Measurements from ENCODE around the gene SMLR1. TPM values are rescaled to one million over a fixed set of nuclear protein-coding genes. Genes with fewer than 3 reads are reported as not detected.

SMLR1 gene
- total and polyA plus RNA-seq, 2 experiments from 2014 or later: not detected

DNA sequence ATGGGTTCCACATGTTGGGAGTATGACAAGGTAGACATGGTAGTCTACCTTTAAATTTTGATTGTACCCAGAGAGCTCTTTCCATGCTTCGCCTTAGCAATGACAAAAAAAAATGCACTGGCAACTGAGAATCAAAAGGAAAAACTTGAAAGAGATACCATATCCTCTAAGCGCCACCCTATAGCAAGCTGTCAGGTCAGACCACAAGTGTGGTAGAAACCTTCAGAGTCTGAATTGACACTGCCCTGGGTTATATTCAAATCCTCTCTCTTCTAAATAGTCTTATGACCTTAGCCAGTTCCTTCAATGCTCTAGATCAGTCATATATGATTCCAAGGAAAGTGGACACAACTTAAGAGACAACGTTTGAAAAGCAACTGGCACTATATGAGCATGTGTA is 45.6 kb upstream of the SMLR1 start:
- Histone ChIP-seq H3K9ac (no peak overlapping the region), H3K4me1 (ENCODE audit: insufficient read depth) (peaks cover 22% of the 10 kb centered on the region), H3K79me2 (ENCODE audit: insufficient read depth) (no peaks in the 10 kb centered on the region), H3K9me3 (ENCODE audit: low read depth) (no peaks in the 10 kb centered on the region), H3K9me2 (ENCODE audit: insufficient read depth) (no peaks in the 10 kb centered on the region), H3K27me3 (replicated peaks; ENCODE audit: insufficient read depth) (no peaks in the 10 kb centered on the region), H3K36me3 (ENCODE audit: low read depth) (no peaks in the 10 kb centered on the region), H3K27ac (no peak overlapping the region), H3F3A (ENCODE audit: insufficient read depth) (peaks cover 20% of the 10 kb centered on the region), H2AFZ (no peak overlapping the region), H3K4me3 (no peak overlapping the region), H4K20me1 (ENCODE audit: insufficient read depth) (no peaks in the 10 kb centered on the region), H3K4me2 (ENCODE audit: unreplicated experiment) (no peak overlapping the region)
- in situ Hi-C loops (cut with MboI): no loop called here
- TF ChIP-seq EZH2phosphoT487 (IDR thresholded peaks at IDR 0.05; ENCODE audit: insufficient read depth, low read depth) (no peak), EZH2 (IDR thresholded peaks at IDR 0.05; ENCODE audit: insufficient read depth, poor library complexity, severe bottlenecking) (no peak)
- DNase-seq: no peak
- WGBS, 2 experiments (ENCODE audit: low coverage in 1 of 2, low lambda C conversion rate in 2 of 2, missing lambda C conversion rate in 2 of 2): 68 to 74% methylated on average over 3 of the region's 3 CpGs

DNA sequence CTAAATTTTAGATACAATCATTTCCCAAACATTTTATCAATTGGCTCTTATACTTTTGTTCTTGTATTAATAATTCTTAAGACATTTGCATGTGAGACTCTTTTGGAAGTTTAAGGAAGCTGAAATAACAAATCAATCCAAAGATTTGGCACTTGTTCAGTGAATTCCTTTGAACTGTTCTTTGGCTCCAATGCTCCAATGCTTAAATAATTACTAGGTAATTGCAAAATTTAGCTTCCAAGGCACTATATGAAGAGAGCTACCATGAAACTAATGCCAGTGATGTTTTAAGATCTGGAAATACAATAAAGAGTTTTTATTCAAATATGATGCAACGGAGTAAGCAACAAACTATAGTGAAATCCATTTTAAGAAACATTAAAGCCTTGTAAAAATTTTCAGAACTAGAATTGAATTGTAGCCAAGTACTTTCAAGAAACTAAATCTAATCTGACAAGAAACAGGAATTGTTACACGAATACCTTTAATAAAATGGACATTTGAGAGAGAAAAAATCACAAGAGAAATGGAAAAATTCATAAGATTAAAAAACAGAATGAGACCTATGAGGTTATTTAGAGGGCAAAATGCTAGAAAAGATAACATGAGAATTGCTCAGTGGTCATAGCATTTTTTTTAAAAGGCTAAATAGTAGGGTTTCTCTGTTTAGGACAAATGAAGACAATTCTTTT is 43.6 kb upstream of the SMLR1 start:
- no peaks in the 10 kb centered on the region for H3K79me2 ChIP-seq (ENCODE audit: insufficient read depth)
- H3K9me2 ChIP-seq (ENCODE audit: insufficient read depth): no peaks in the 10 kb centered on the region
- no peak overlapping the region for H3K4me3 ChIP-seq
- H3K27me3 ChIP-seq (replicated peaks; ENCODE audit: insufficient read depth): no peaks in the 10 kb centered on the region
- no peak overlapping the region for H3K4me2 ChIP-seq (ENCODE audit: unreplicated experiment)
- H3K4me1 ChIP-seq (ENCODE audit: insufficient read depth): peaks cover 21% of the 10 kb centered on the region
- no peaks in the 10 kb centered on the region for H4K20me1 ChIP-seq (ENCODE audit: insufficient read depth)
- DNase-seq: no peak
- no peaks in the 10 kb centered on the region for H3K9me3 ChIP-seq (ENCODE audit: low read depth)
- H3K36me3 ChIP-seq (ENCODE audit: low read depth): no peaks in the 10 kb centered on the region
- 31 to 33% methylated on average over 2 of the region's 2 CpGs for WGBS, 2 experiments (ENCODE audit: low coverage in 1 of 2, low lambda C conversion rate in 2 of 2, missing lambda C conversion rate in 2 of 2)
- H3F3A ChIP-seq (ENCODE audit: insufficient read depth): peaks cover 20% of the 10 kb centered on the region
- no peak overlapping the region for H3K27ac ChIP-seq
- H2AFZ ChIP-seq: no peak overlapping the region
- TF ChIP-seq EZH2 (IDR thresholded peaks at IDR 0.05; ENCODE audit: insufficient read depth, poor library complexity, severe bottlenecking): no peak
- TF ChIP-seq EZH2phosphoT487 (IDR thresholded peaks at IDR 0.05; ENCODE audit: insufficient read depth, low read depth): no peak
- in situ Hi-C loops (cut with MboI): no loop called here
- no peak overlapping the region for H3K9ac ChIP-seq

DNA sequence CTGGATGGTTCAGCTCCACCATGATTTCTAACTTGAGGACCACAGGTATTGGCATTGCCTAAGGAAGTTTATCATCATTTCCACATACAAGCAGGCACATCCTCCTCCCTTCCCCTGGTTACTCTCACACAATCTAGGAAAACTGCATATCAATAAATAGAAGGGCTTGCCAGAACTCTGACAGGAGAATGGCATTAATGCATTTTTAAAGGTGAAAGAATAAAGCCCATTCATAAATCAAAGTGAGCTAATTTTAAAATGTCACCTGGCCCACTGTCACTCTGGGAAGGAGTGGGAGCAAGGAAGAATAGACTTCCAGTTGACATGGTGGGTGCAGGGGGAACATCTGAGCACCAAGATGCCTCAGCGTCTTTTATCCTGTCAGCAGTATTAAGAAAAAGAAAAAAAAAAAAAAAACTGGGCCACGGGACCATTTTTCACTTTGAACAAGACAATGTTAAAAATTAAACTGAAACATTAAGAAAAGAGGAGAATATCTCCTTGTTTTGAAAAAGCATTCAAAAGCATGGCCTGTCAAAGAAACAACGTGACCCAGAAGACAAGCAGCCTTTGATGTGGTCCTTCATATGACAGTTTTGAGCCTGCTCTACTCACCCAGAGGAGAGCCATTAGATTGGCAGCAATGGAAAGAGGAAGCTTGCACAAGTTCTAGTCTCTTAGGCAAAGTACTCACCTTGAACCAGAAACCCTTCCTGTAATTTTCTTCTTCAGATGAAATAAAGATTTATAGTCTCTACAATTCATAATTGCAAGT is 39.3 kb upstream of the SMLR1 start:
- DNase-seq: no peak
- in situ Hi-C loops (cut with MboI): no loop called here
- peaks cover 1% of the 10 kb centered on the region; the same call in 1 of the 2 replicates for H3K27me3 ChIP-seq (replicated peaks; ENCODE audit: insufficient read depth)
- no peaks in the 10 kb centered on the region for H4K20me1 ChIP-seq (ENCODE audit: insufficient read depth)
- no peak overlapping the region for H3K27ac ChIP-seq
- no peak for TF ChIP-seq EZH2phosphoT487 (IDR thresholded peaks at IDR 0.05; ENCODE audit: insufficient read depth, low read depth)
- TF ChIP-seq EZH2 (IDR thresholded peaks at IDR 0.05; ENCODE audit: insufficient read depth, poor library complexity, severe bottlenecking): no peak
- no peak overlapping the region for H2AFZ ChIP-seq
- H3K79me2 ChIP-seq (ENCODE audit: insufficient read depth): no peaks in the 10 kb centered on the region
- H3F3A ChIP-seq (ENCODE audit: insufficient read depth): no peaks in the 10 kb centered on the region
- no peaks in the 10 kb centered on the region for H3K36me3 ChIP-seq (ENCODE audit: low read depth)
- 76 to 78% methylated on average over 3 of the region's 3 CpGs for WGBS, 2 experiments (ENCODE audit: low coverage in 1 of 2, low lambda C conversion rate in 2 of 2, missing lambda C conversion rate in 2 of 2)
- no peaks in the 10 kb centered on the region for H3K9me3 ChIP-seq (ENCODE audit: low read depth)
- H3K4me1 ChIP-seq (ENCODE audit: insufficient read depth): 0 out of 2 replicates have a peak, but pooled peaks cover 8% of the 10 kb centered on the region
- H3K4me3 ChIP-seq: no peak overlapping the region
- H3K9me2 ChIP-seq (ENCODE audit: insufficient read depth): no peaks in the 10 kb centered on the region
- no peak overlapping the region for H3K9ac ChIP-seq
- H3K4me2 ChIP-seq (ENCODE audit: unreplicated experiment): no peak overlapping the region

DNA sequence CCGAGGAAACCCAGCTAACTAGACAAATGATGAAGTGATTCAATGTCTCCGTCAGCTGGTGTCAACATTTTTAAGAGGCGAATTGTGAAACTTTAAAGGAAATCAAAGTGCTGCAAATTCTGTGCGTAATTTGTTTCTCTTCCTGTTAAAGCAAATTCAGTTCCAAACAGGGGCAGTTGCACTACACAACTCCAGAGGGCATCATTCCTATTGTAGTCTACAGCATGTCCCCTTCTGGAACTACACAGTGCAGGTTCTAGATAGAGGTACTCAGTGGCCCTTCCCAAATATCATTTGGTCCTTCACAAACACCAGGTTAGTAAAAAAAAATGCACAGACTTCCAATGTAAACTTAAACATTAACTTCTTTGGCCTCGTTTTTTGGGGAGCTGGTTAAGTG is 38.3 kb upstream of the SMLR1 start:
- Histone ChIP-seq H3K9ac (no peak overlapping the region), H4K20me1 (ENCODE audit: insufficient read depth) (no peaks in the 10 kb centered on the region), H3K4me3 (no peak overlapping the region), H3K4me1 (ENCODE audit: insufficient read depth) (0 out of 2 replicates have a peak, but pooled peaks cover 4% of the 10 kb centered on the region), H2AFZ (no peak overlapping the region), H3K27ac (no peak overlapping the region), H3K36me3 (ENCODE audit: low read depth) (no peaks in the 10 kb centered on the region), H3F3A (ENCODE audit: insufficient read depth) (no peaks in the 10 kb centered on the region), H3K4me2 (ENCODE audit: unreplicated experiment) (no peak overlapping the region), H3K79me2 (ENCODE audit: insufficient read depth) (no peaks in the 10 kb centered on the region), H3K9me2 (ENCODE audit: insufficient read depth) (no peaks in the 10 kb centered on the region), H3K9me3 (ENCODE audit: low read depth) (no peaks in the 10 kb centered on the region), H3K27me3 (replicated peaks; ENCODE audit: insufficient read depth) (peaks cover 3% of the 10 kb centered on the region; the same call in 1 of the 2 replicates)
- TF ChIP-seq EZH2phosphoT487 (IDR thresholded peaks at IDR 0.05; ENCODE audit: insufficient read depth, low read depth): no peak
- TF ChIP-seq EZH2 (IDR thresholded peaks at IDR 0.05; ENCODE audit: insufficient read depth, poor library complexity, severe bottlenecking): no peak
- in situ Hi-C loops (cut with MboI): no loop called here
- WGBS, 2 experiments (ENCODE audit: low coverage in 1 of 2, low lambda C conversion rate in 2 of 2, missing lambda C conversion rate in 2 of 2): 68 to 71% methylated on average over 5 of the region's 5 CpGs
- no peak for DNase-seq
